HepG2 (cell line): ENCODE data around the gene TRIM31. TPM values are rescaled to one million over a fixed set of nuclear protein-coding genes. Genes with fewer than 3 reads are reported as not detected.
A peak's percentile ranks its signal among the peaks of the same experiment; 100 is the strongest.

Source experiments
- AHR ChIP-seq: IDR thresholded peaks from 2 replicates; pipeline ENCODE4 v1.6.1; 2018; ENCODE audit warnings: missing genetic modification reagents, missing compliant biosample characterization
- CHD2 ChIP-seq: IDR thresholded peaks from 2 replicates; pipeline ENCODE4 v1.6.1; 2011; ENCODE audit warnings: low read depth, low read length, improper control_type of control experiment
- DR1 ChIP-seq: sonication (generic); formaldehyde crosslinking; IDR thresholded peaks from 2 replicates; pipeline ENCODE4 v1.8.0; 2021; ENCODE audit warnings: mild to moderate bottlenecking, missing genetic modification reagents, inconsistent platforms
- ERF ChIP-seq: IDR thresholded peaks from 2 replicates; pipeline ENCODE4 v1.6.1; 2018; ENCODE audit warnings: missing biosample characterization, missing genetic modification reagents
- EZH2 ChIP-seq: conservative IDR thresholded peaks from 2 replicates; pipeline ENCODE4 v1.6.1; 2012; ENCODE audit warnings: mild to moderate bottlenecking, low read depth, low read length, moderate library complexity
- FOXA3 ChIP-seq: IDR thresholded peaks from 2 replicates; pipeline ENCODE4 v1.6.1; 2016; ENCODE audit warnings: missing genetic modification reagents, missing compliant biosample characterization
- GPN1 ChIP-seq: sonication (generic); formaldehyde crosslinking; IDR thresholded peaks from 2 replicates; pipeline ENCODE4 v1.5.1; 2020; ENCODE audit warnings: missing genetic modification reagents, borderline replicate concordance
- HNRNPLL ChIP-seq: fragments of 200-400 bp; formaldehyde crosslinking; IDR thresholded peaks from 2 replicates; pipeline ENCODE4 v1.6.1; 2017; ENCODE audit warnings: mild to moderate bottlenecking, low read depth, low read length; ENCODE audit not compliant: poor library complexity, severe bottlenecking
- MAFF ChIP-seq: IDR thresholded peaks from 2 replicates; pipeline ENCODE4 v1.6.1; 2011; ENCODE audit warnings: low read depth, low read length, improper control_type of control experiment
- PHF21A ChIP-seq: sonication (generic); formaldehyde crosslinking; IDR thresholded peaks from 2 replicates; pipeline ENCODE4 v1.5.0; 2020; ENCODE audit warnings: mild to moderate bottlenecking, missing genetic modification reagents
- REL ChIP-seq: sonication (generic); formaldehyde crosslinking; conservative IDR thresholded peaks from 2 replicates; pipeline ENCODE4 v1.8.0; 2022; ENCODE audit warnings: mild to moderate bottlenecking, missing genetic modification reagents, moderate library complexity
- TAF15 ChIP-seq: fragments of 200-400 bp; formaldehyde crosslinking; IDR thresholded peaks from one replicate; pipeline ENCODE4 v1.6.1; 2018; ENCODE audit warnings: mild to moderate bottlenecking, low read depth, low read length; ENCODE audit not compliant: poor library complexity, severe bottlenecking
- ZNF17 ChIP-seq: sonication (generic); formaldehyde crosslinking; IDR thresholded peaks from 2 replicates; pipeline ENCODE4 v1.5.0; 2020; ENCODE audit warnings: mild to moderate bottlenecking, missing genetic modification reagents
- ZNF33B ChIP-seq: sonication (generic); formaldehyde crosslinking; IDR thresholded peaks from 2 replicates; pipeline ENCODE4 v1.5.1; 2020; ENCODE audit warnings: mild to moderate bottlenecking, missing genetic modification reagents
- ZNF577 ChIP-seq: sonication (generic); formaldehyde crosslinking; IDR thresholded peaks from 2 replicates; pipeline ENCODE4 v1.4.0; 2020; ENCODE audit warnings: mild to moderate bottlenecking, low read depth, missing genetic modification reagents, borderline replicate concordance
- ZNF709 ChIP-seq: sonication (generic); formaldehyde crosslinking; IDR thresholded peaks from 2 replicates; pipeline ENCODE4 v1.5.0; 2020; ENCODE audit warnings: mild to moderate bottlenecking, missing genetic modification reagents
- ZNF766 ChIP-seq: sonication (generic); formaldehyde crosslinking; IDR thresholded peaks from 2 replicates; pipeline ENCODE4 v1.5.0; 2020; ENCODE audit warnings: missing genetic modification reagents, borderline replicate concordance
- ZNF775 ChIP-seq: sonication (generic); formaldehyde crosslinking; IDR thresholded peaks from 2 replicates; pipeline ENCODE4 v1.4.0; 2020; ENCODE audit warnings: missing genetic modification reagents, mild to moderate bottlenecking, moderate library complexity, borderline replicate concordance
- ZNF790 ChIP-seq: sonication (generic); formaldehyde crosslinking; IDR thresholded peaks from 2 replicates; pipeline ENCODE4 v1.8.0; 2022; ENCODE audit warnings: missing genetic modification reagents, mild to moderate bottlenecking, borderline replicate concordance
- polyA plus RNA-seq, 8 experiments: library from polyadenylated mRNA; depleted of rRNA in 3 of 8; stranded (reverse) in 7 of 8; unstranded in 1 of 8; fragments of >200 nt; fragmentation: Illumina TruSeq in 4 of 8; extraction: Trizol in 4 of 8; gene quantifications; 2 replicates each; pipeline versions ENCODE4 v1.2.1 to v1.2.3, GENCODE V29; 2011 to 2016; ENCODE audit warnings: low read depth in 4 of 8, missing spikeins in 1 of 8, mixed read lengths in 1 of 8; ENCODE audit not compliant: insufficient read depth in 1 of 8
- total RNA-seq, 5 experiments: library from RNA; depleted of rRNA; stranded (reverse); fragments of >200 nt; fragmentation: Illumina TruSeq; extraction: Trizol; gene quantifications; 2 replicates each; pipeline ENCODE4 v1.2.3, GENCODE V29; 2016; ENCODE audit warnings: low read depth in 1 of 5
- TF ChIP-seq, protein P1 (sequence below): sonication (generic); formaldehyde crosslinking; conservative IDR thresholded peaks from 2 replicates; pipeline ENCODE4 v1.8.0; 2022; ENCODE audit warnings: missing genetic modification reagents
- TF ChIP-seq, protein P2 (sequence below): sonication (generic); formaldehyde crosslinking; conservative IDR thresholded peaks from 2 replicates; pipeline ENCODE4 v1.8.1; 2023; ENCODE audit warnings: missing genetic modification reagents
- TF ChIP-seq, protein P3 (sequence below), 2 experiments: IDR thresholded peaks; 2 replicates each; pipeline ENCODE4 v1.6.1; 2011 to 2012; ENCODE audit warnings: low read length in 2 of 2, borderline replicate concordance in 1 of 2, low read depth in 1 of 2, mild to moderate bottlenecking in 1 of 2, moderate library complexity in 1 of 2

TRIM31 gene
- total and polyA plus RNA-seq, 2 of the 13 experiments (the other 11 are each of a cell fraction or from before 2014, with no cell fraction given): 0.13 to 0.51 TPM

DNA sequence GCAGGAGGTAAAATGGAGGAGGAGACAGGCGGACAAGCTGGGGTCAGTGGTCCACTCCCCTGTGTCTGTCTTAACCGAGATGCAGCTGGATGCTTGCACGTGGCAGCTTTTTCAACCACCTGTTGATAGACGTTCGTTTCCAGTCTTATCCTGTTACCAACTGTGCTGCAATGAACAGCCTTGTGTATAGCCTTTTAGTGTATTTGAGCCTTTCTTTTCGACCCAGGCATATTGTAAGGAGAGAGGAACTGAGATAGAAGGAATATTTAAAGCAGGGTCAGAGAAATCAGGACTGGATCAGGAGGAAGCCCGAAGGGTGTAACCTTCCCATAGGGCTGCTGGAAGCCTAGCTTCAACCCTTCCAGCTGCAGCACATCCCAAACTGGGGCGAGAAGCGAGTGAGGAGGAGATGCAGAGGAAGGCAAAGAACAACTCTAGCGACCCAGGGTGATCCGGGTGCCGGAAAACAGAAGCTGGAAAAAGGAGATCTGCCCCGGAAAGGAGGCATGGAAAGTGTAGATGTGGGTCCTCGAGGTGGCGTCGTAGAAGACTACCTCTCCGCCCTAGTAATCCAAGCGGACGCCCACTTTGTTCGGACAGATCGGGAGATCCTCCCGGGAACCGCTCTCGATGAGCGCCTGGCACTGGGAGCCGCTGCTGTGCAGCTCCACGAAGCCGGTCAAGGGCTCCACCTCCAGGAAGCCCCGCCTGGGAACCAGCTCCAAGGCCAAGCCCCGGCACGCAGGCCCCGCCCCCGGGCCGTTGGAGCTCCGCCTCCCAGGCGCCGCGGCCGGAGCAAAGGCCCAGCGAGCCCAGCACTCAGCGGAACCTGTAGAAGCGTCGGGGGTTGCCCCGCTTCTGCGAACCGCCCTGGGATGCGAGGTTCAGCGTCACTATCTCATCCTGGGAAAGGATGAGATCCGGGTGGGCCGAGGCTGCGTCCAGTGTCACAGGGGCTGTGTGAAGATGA is 11.2 kb downstream of the TRIM31 start (continued):
- TF ChIP-seq, protein P1, sequence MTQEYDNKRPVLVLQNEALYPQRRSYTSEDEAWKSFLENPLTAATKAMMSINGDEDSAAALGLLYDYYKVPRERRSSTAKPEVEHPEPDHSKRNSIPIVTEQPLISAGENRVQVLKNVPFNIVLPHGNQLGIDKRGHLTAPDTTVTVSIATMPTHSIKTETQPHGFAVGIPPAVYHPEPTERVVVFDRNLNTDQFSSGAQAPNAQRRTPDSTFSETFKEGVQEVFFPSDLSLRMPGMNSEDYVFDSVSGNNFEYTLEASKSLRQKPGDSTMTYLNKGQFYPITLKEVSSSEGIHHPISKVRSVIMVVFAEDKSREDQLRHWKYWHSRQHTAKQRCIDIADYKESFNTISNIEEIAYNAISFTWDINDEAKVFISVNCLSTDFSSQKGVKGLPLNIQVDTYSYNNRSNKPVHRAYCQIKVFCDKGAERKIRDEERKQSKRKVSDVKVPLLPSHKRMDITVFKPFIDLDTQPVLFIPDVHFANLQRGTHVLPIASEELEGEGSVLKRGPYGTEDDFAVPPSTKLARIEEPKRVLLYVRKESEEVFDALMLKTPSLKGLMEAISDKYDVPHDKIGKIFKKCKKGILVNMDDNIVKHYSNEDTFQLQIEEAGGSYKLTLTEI: no peak
- TF ChIP-seq PHF21A (no peak), ZNF766 (CRISPR knock-in tag) (peak; percentile 71; the same call in 1 of the 2 replicates), HNRNPLL (peak; percentile 87), ZNF709 (CRISPR knock-in tag) (no peak; the same call in 1 of the 2 replicates), ZNF17 (no peak), ZNF33B (CRISPR knock-in tag) (0 out of 2 replicates have a peak, but pooled peaks have one; percentile 24), TAF15 (no peak), REL (CRISPR knock-in tag) (no peak), CHD2 (no peak), ZNF790 (CRISPR knock-in tag) (no peak), DR1 (CRISPR knock-in tag) (peak; percentile 28; the same call in 1 of the 2 replicates), GPN1 (CRISPR knock-in tag) (no peak), FOXA3 (peak; percentile 63), ERF (peak; percentile 96), AHR (peak; percentile 79), EZH2 (no peak), ZNF775 (CRISPR knock-in tag) (no peak), ZNF577 (CRISPR knock-in tag) (no peak), MAFF (no peak)
- TF ChIP-seq, protein P2, sequence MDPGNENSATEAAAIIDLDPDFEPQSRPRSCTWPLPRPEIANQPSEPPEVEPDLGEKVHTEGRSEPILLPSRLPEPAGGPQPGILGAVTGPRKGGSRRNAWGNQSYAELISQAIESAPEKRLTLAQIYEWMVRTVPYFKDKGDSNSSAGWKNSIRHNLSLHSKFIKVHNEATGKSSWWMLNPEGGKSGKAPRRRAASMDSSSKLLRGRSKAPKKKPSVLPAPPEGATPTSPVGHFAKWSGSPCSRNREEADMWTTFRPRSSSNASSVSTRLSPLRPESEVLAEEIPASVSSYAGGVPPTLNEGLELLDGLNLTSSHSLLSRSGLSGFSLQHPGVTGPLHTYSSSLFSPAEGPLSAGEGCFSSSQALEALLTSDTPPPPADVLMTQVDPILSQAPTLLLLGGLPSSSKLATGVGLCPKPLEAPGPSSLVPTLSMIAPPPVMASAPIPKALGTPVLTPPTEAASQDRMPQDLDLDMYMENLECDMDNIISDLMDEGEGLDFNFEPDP (CRISPR knock-in tag): no peak
- TF ChIP-seq, protein P3, sequence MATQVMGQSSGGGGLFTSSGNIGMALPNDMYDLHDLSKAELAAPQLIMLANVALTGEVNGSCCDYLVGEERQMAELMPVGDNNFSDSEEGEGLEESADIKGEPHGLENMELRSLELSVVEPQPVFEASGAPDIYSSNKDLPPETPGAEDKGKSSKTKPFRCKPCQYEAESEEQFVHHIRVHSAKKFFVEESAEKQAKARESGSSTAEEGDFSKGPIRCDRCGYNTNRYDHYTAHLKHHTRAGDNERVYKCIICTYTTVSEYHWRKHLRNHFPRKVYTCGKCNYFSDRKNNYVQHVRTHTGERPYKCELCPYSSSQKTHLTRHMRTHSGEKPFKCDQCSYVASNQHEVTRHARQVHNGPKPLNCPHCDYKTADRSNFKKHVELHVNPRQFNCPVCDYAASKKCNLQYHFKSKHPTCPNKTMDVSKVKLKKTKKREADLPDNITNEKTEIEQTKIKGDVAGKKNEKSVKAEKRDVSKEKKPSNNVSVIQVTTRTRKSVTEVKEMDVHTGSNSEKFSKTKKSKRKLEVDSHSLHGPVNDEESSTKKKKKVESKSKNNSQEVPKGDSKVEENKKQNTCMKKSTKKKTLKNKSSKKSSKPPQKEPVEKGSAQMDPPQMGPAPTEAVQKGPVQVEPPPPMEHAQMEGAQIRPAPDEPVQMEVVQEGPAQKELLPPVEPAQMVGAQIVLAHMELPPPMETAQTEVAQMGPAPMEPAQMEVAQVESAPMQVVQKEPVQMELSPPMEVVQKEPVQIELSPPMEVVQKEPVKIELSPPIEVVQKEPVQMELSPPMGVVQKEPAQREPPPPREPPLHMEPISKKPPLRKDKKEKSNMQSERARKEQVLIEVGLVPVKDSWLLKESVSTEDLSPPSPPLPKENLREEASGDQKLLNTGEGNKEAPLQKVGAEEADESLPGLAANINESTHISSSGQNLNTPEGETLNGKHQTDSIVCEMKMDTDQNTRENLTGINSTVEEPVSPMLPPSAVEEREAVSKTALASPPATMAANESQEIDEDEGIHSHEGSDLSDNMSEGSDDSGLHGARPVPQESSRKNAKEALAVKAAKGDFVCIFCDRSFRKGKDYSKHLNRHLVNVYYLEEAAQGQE (IDR thresholded peaks at IDR 0.05; ENCODE audit: borderline replicate concordance in 1 of 2, low read depth in 1 of 2, low read length in 2 of 2): peak in 1 of 2 experiments; percentile 75; a peak in 1 of 4 replicates
